Activated T-helper 17 cell treated with anti-CD3 and anti-CD28 coated beads, Interleukin-2, amount 50 U/mL, for 72 hours (primary cell): ENCODE data around the gene LRBA. TPM values are rescaled to one million over a fixed set of nuclear protein-coding genes. Genes with fewer than 3 reads are reported as not detected.
"Not testable (repeated sequence)": the region's sequence is repeated elsewhere in the genome, so short reads cannot be mapped to it uniquely, and the experiment has no call there.

Source experiments
- ATAC-seq: fragments of 150-1000 bp; cut with Tn5 transposase; replicated peaks from 2 replicates; pipeline ENCODE4 v1.10.0; 2021; ENCODE audit warnings: mild to moderate bottlenecking, moderate library complexity
- H3K27ac Mint-ChIP-seq: one replicate; pipeline ENCODE4 v1.8.0; 2022; ENCODE audit warnings: mixed read lengths
- H3K27me3 Mint-ChIP-seq: one replicate; pipeline ENCODE4 v1.8.0; 2022; ENCODE audit warnings: mixed read lengths
- H3K36me3 Mint-ChIP-seq: one replicate; pipeline ENCODE4 v1.8.0; 2022; ENCODE audit warnings: low read depth, mild to moderate bottlenecking, mixed read lengths
- H3K4me1 Mint-ChIP-seq: one replicate; pipeline ENCODE4 v1.8.0; 2022; ENCODE audit warnings: mixed read lengths
- H3K4me3 Mint-ChIP-seq: one replicate; pipeline ENCODE4 v1.8.0; 2022; ENCODE audit warnings: mild to moderate bottlenecking, mixed read lengths
- H3K9me3 Mint-ChIP-seq: one replicate; pipeline ENCODE4 v1.8.0; 2022; ENCODE audit warnings: mixed read lengths
- total RNA-seq, 2 donors: library from RNA; stranded (reverse); gene quantifications; one replicate each; pipeline ENCODE4 v1.2.3, GENCODE V29; 2022

Gene LRBA
- total RNA-seq, 2 donors from 2014 or later, result 65.2 to 83.4 TPM

DNA sequence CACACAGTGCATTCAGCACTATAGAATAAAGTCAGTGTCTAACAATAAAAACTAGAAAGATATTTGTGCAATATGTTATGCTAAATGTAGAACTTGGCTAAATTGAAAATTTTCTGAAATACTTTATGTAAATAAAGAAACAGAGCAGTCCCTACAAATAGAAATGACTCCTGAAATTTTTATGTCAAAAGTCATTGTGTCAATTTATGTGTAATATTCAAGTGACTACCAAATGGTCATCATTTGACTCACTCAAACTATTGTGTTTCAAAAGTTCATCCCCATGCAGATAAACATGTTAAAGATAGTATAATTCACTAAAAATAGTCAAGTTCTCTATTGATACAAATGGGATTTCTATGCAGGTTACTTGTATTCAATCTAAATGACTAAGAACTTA lies 17.9 kb downstream of the LRBA start:
- peaks cover 5% of the 10 kb centered on the region for H3K9me3 Mint-ChIP-seq
- H3K36me3 Mint-ChIP-seq, result peaks cover 35% of the 10 kb centered on the region
- ATAC-seq, result no peak
- H3K4me3 Mint-ChIP-seq, result no peak overlapping the region
- H3K4me1 Mint-ChIP-seq, result peaks cover 51% of the 10 kb centered on the region
- H3K27me3 Mint-ChIP-seq, result no peaks in the 10 kb centered on the region
- H3K27ac Mint-ChIP-seq, result no peak overlapping the region

DNA sequence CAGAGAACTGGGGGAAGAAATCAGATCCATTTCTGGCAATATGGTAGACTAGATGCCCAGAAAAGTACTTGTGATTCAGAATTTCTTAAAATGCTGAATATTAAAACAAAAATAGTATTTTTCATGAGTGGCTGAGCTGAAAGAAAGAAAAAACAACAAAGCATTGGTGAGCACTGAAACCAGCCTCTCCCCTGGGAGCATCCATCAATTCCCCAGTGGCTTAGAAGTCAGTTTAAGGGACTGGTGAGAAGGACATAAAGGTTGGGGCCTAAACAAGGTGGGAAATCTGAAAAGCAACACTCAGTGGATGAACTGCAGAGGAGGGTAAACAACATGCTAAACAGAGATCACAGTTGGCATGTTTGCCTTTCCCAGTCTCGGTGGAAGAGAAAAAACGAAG lies 20.4 kb downstream of the LRBA start:
- Mint-ChIP-seq H3K36me3 (peaks cover 49% of the 10 kb centered on the region), H3K27me3 (no peaks in the 10 kb centered on the region), H3K9me3 (peaks cover 5% of the 10 kb centered on the region), H3K4me3 (no peak overlapping the region), H3K27ac (no peak overlapping the region), H3K4me1 (peaks cover 34% of the 10 kb centered on the region)
- no peak for ATAC-seq

DNA sequence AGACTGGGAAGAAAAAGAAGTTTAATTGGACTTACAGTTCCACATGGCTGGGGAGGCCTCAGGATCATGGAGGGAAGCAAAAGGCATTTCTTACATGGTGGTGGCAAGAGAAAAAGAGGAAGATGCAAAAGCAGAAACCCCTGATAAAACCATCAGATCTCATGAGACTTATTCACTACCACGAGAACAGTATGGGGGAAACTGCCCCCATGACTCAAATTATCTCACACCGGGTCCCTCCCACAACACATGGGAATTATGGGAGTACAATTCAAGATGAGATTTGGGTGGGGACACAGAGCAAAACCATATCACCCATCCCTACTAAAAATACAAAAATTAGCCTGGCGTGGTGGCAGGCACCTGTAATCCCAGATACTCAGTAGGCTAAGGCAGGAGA lies 21.5 kb downstream of the LRBA start:
- peaks cover 22% of the 10 kb centered on the region for H3K4me1 Mint-ChIP-seq
- peaks cover 46% of the 10 kb centered on the region for H3K36me3 Mint-ChIP-seq
- not testable (repeated sequence) for H3K9me3 Mint-ChIP-seq, H3K27me3 Mint-ChIP-seq, ATAC-seq, H3K27ac Mint-ChIP-seq, H3K4me3 Mint-ChIP-seq

DNA sequence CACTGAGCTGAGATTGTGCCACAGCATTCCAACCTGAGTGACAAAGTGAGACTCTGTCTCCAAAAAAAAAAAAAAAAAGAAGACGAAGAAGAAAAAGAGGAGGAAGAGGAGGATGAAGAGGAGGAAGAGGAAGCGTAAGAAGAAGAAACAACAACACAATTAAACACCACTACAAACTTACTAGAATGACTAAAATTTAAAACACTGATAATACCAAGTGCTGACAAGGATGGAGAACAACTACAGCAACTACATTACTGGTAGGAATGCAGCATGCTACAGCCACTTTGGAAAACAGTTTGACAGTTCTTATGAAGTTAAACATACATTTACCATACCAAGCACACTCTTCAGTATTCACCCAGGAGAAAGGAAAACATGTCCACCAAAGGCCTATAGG lies 24.1 kb downstream of the LRBA start:
- no peak for ATAC-seq
- Mint-ChIP-seq H3K4me3 (no peak overlapping the region), H3K36me3 (peaks cover 44% of the 10 kb centered on the region), H3K27me3 (no peaks in the 10 kb centered on the region), H3K9me3 (peaks cover 5% of the 10 kb centered on the region), H3K4me1 (peaks cover 33% of the 10 kb centered on the region), H3K27ac (no peak overlapping the region)

DNA sequence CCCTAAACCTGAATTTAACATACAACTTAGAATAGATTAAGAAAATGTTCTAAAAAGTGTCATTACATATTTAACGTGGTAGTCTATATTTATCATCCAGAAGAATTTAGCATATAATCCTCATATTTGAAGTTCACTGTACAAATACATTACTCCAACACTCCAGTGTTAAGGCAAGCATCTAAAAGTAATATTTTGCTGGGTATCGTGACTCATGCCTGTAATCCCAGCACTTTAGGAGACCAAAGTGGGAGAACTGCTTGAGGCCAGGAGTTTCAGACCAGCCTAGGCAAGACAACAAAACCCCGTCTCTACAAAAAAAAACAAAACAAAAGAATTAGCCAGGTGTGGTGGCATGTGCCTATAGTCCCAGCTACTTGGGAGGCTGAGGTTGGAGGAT lies 24.8 kb downstream of the LRBA start:
- H3K9me3 Mint-ChIP-seq, result peaks cover 5% of the 10 kb centered on the region
- H3K27ac Mint-ChIP-seq, result no peak overlapping the region
- H3K4me1 Mint-ChIP-seq, result peaks cover 31% of the 10 kb centered on the region
- no peaks in the 10 kb centered on the region for H3K27me3 Mint-ChIP-seq
- no peak for ATAC-seq
- H3K4me3 Mint-ChIP-seq, result no peak overlapping the region
- H3K36me3 Mint-ChIP-seq, result peaks cover 40% of the 10 kb centered on the region

DNA sequence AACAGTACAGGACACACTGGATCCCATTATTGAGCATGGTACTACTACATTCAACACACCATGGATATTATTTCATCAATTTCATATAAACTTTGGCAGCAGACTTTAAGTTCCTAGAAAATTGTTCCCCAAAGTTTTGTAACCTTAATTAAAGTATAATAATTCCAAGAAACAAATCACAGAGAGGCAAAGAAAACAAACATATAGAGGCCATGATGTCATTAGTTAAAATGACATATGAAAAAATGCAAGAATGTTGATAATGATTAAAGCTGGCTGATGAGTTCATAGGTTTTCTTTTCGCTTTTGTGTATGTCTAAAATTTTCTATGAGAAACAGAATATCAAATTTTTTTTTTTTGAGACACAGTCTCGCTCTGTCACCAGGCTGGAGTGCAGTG lies 26.8 kb downstream of the LRBA start:
- H3K4me1 Mint-ChIP-seq, result peaks cover 20% of the 10 kb centered on the region
- no peak overlapping the region for H3K27ac Mint-ChIP-seq
- no peaks in the 10 kb centered on the region for H3K27me3 Mint-ChIP-seq
- H3K4me3 Mint-ChIP-seq, result no peak overlapping the region
- ATAC-seq, result no peak
- H3K9me3 Mint-ChIP-seq, result no peaks in the 10 kb centered on the region
- H3K36me3 Mint-ChIP-seq, result peaks cover 23% of the 10 kb centered on the region

DNA sequence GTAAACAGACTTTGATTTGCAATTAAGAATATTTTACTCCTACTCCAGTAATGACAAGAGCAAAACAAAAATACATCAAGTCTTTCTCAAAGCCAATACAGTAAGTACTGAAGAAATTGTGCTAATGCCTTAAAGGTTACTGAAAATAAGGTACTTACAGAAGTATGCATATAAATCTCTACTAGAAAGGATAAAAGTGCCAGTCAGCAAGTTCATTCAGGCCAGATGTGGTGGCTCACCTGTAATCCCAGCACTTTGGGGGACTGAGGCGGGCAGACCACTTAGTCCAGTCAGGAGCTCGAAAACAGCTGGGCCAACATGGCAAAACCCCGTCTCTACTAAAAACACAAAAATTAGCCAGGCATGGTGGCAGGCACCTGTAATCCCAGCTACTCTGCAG lies 27.9 kb downstream of the LRBA start:
- ATAC-seq, result no peak
- Mint-ChIP-seq H3K9me3 (no peaks in the 10 kb centered on the region), H3K4me3 (peak overlapping the region; percentile 62), H3K27ac (peak overlapping the region; percentile 69), H3K36me3 (peaks cover 30% of the 10 kb centered on the region), H3K27me3 (no peaks in the 10 kb centered on the region), H3K4me1 (peaks cover 22% of the 10 kb centered on the region)

DNA sequence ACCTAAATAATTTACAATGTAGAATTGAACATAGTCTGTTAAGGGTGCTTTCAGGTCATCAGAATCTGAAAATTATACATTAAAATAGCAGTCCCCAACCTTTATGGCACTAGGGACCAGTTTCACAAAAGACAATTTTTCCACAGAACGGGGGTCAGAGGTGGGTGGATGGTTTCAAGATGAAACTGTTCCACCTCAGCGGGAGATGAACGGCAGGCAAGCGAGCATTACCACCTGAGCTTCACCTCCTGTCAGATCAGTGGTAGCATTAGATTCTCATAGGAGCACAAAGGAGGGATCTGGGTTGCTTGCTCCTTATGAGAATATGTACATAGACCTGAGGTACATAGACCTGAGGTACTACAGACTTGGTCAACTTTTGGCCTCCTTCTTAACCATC lies 29.0 kb downstream of the LRBA start:
- Mint-ChIP-seq H3K36me3 (peaks cover 19% of the 10 kb centered on the region), H3K27me3 (no peaks in the 10 kb centered on the region), H3K9me3 (no peaks in the 10 kb centered on the region), H3K4me3 (peak overlapping the region; percentile 62), H3K27ac (peak overlapping the region; percentile 69), H3K4me1 (peaks cover 19% of the 10 kb centered on the region)
- ATAC-seq, result peak; percentile 83

DNA sequence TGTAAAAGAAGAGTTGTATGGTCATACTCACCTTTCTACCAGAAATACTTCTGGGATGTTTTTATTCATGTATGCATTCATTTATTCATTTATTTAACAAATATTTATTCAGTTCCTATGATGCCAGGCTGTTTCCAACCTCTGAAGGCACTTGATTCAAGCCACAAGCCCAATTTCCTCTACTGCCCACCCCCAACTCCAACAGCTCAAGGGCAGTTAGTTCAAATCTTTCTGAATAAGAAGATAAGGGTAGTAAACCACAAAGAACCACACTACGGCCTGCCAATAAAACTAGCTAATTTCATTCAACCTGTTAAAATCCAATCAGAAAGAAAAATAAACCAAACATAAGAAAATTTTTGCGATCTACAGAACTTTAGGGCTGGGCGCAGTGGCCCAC lies 31.2 kb downstream of the LRBA start:
- H3K4me1 Mint-ChIP-seq, result peaks cover 32% of the 10 kb centered on the region
- H3K27ac Mint-ChIP-seq, result no peak overlapping the region
- H3K27me3 Mint-ChIP-seq, result no peaks in the 10 kb centered on the region
- ATAC-seq, result no peak
- peaks cover 28% of the 10 kb centered on the region for H3K36me3 Mint-ChIP-seq
- no peak overlapping the region for H3K4me3 Mint-ChIP-seq
- no peaks in the 10 kb centered on the region for H3K9me3 Mint-ChIP-seq

DNA sequence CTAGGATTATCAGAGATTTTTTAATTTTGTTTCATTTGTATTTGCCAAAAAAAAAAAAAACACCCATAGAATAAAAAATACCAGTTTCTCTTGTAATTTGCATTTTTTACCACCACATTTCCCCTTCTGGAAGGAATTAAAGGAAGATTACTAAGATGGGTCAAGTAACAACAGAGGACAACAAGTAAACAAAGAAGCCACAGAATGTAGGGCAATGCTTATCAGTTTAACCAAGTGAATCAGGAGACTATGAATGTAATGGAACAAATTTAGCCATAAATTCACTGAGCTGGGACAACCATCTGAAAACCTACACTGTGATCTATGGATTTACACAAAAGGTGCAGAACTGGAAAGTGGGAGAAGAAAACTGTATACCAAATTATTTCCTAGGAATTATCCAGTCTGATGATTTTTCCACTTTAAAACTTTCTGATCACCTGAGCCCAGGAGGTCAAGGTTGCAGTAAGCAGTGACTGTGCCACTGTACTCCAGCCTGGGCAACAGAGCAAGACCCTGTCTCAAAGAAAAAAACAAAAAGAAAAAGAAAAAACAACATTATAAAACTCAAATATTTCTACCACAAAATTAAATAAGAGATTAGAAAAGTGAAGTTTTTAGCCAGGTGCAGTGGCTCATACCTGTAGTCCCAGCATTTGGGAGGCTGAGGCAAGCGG lies 32.4 kb downstream of the LRBA start:
- Mint-ChIP-seq H3K9me3 (no peaks in the 10 kb centered on the region), H3K36me3 (peaks cover 31% of the 10 kb centered on the region), H3K27ac (peak overlapping the region; percentile 48), H3K27me3 (no peaks in the 10 kb centered on the region), H3K4me1 (peaks cover 44% of the 10 kb centered on the region), H3K4me3 (no peak overlapping the region)
- ATAC-seq, result peak; percentile 58

DNA sequence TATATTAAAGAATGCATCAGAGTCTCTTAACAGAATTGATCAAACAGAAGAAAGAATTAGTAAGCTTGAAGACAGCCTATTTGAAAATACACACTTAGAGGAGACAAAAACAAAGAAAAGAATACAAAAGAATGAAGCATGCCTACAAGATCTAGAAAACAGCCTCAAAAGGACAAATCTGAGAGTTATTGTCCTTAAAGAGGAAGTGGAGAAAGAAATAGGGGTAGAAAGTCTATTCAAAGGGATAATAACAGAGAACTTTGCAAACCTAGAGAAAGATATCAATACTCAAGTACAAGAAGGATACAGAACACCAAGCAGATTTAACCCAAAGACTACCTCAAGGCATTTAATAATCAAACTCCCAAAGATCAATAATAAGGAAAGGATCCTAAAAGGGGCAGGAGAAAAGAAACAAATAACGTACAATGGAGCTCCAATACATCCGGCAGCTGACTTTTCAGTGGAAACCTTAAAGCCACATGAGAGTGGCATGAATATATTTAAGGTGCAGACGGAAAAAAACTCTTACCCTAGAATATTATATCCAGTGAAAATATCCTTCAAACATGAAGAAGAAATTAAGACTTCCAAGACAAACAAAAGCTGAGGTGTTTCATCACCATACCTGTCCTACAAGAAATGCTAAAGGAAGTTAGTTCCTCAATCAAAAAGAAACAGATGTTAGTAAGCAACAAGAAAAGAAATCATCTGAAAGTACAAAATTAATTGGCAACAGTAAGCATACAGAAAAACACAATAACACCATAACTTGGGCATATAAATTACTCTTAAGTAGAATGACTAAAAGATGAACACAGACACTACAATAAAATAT lies 36.1 kb downstream of the LRBA start:
- Mint-ChIP-seq H3K27me3 (no peaks in the 10 kb centered on the region), H3K4me3 (no peak overlapping the region), H3K4me1 (peaks cover 44% of the 10 kb centered on the region), H3K36me3 (peaks cover 31% of the 10 kb centered on the region), H3K27ac (peak overlapping the region; percentile 45), H3K9me3 (no peaks in the 10 kb centered on the region)
- no peak for ATAC-seq

DNA sequence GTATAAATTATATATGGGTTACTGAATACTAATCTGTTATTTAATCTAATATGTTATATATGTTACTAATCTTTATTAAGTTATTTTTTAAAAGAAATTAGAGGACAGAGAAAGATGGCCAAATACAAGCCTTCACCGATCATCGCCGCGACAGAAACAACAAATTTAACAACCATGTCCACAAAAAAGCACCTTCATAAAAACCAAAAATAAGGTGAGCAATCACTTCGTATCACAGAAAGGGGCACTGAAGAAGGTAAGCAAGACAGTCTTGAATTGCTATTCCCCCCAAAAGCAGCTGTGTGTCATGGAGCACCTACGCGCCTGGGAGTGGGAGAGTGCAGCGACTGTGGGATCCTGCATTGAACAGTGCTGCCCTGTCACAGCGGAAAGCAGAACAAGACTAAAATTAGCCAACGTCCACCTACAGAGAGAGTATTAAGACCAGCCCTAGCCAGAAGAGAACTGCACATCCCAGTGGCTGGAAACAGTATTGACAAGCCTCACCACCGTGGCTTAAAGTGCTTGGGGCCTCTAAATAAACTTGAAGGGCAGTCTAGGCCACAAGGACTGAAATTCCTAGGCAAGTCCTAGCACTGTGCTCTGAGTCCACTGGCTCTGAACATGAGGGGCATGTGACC lies 38.5 kb downstream of the LRBA start:
- ATAC-seq, result no peak
- no peaks in the 10 kb centered on the region for H3K9me3 Mint-ChIP-seq
- no peak overlapping the region for H3K27ac Mint-ChIP-seq

DNA sequence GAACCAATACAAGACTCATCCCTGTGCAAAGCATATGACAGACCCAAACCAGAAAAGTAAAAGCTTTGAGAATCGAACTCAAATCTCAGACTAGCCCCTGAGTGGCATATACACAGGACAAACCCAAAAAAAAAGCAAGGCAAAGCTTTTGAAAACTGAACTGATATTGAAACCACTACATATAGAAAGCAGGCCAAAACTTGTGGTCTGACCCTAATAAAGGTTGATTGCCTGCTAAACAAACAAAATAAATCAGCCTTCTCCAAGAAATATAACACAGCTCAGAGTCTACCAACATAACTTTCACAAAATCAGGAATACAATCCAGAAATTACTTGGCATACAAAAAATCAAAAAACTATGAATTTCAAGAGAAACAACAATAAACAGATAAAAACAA lies 40.3 kb downstream of the LRBA start:
- peak overlapping the region; percentile 33 for H3K27ac Mint-ChIP-seq
- H3K4me3 Mint-ChIP-seq, result no peak overlapping the region
- H3K36me3 Mint-ChIP-seq, result peaks cover 11% of the 10 kb centered on the region
- H3K4me1 Mint-ChIP-seq, result peaks cover 49% of the 10 kb centered on the region
- no peak for ATAC-seq
- no peaks in the 10 kb centered on the region for H3K9me3 Mint-ChIP-seq
- H3K27me3 Mint-ChIP-seq, result no peaks in the 10 kb centered on the region

More for the DNA sequence above, 38.5 kb downstream of the LRBA start:
- Mint-ChIP-seq H3K36me3 (peaks cover 22% of the 10 kb centered on the region), H3K4me3 (no peak overlapping the region), H3K27me3 (no peaks in the 10 kb centered on the region), H3K4me1 (peaks cover 47% of the 10 kb centered on the region)

DNA sequence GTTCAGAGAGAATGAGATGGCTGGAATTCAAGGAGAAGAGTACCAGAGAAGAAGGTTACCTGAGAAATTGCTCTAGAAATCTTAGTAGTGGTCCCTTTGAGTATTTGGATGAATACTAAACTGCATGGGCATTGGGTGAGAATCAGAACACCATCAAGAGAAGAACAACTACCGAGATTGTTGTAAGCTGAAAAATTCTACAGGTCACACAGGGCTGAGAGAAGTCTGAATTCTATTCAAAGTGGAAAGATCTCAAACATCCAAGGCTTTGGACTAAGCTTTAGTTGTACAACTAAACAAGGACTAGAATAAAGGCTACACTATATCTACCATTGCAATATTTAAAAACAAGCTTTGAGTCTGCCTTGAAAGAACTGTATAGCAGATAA lies 40.8 kb downstream of the LRBA start:
- Mint-ChIP-seq H3K27ac (no peak overlapping the region), H3K4me3 (no peak overlapping the region)
- ATAC-seq, result no peak

More for the DNA sequence above, 40.8 kb downstream of the LRBA start:
- Mint-ChIP-seq H3K9me3 (no peaks in the 10 kb centered on the region), H3K27me3 (no peaks in the 10 kb centered on the region), H3K36me3 (peaks cover 7% of the 10 kb centered on the region), H3K4me1 (peaks cover 50% of the 10 kb centered on the region)
